Thyroid gland (tissue), 4 donors: ENCODE measurements around the gene CA12. TPM values are rescaled to one million over a fixed set of nuclear protein-coding genes. Genes with fewer than 3 reads are reported as not detected.

Source experiments
- DNase-seq, 2 donors: peaks; one replicate each; pipeline ENCODE4 v3.0.0-alpha.2; 2019
- H3K27ac ChIP-seq, 3 donors: fragments of 200-600 bp; sonication (generic); 1 replicate in 2 of 3; 2 replicates in 1 of 3; pipeline ENCODE4 v1.5.1; 2016 to 2019; ENCODE audit warnings: mild to moderate bottlenecking in 1 of 3, moderate library complexity in 1 of 3
- H3K27me3 ChIP-seq: fragments of 200-600 bp; sonication (generic); one replicate; pipeline ENCODE4 v1.5.1; 2019
- H3K36me3 ChIP-seq, 2 donors: fragments of 200-600 bp; sonication (generic); one replicate each; pipeline ENCODE4 v1.5.1; 2016 to 2019
- H3K4me1 ChIP-seq, 2 donors: fragments of 200-600 bp; sonication (generic); one replicate each; pipeline ENCODE4 v1.5.1; 2017 to 2019
- H3K4me3 ChIP-seq, 3 donors: fragments of 200-600 bp; sonication (generic); replicated peaks in 1 of 3; 1 replicate in 2 of 3; 2 replicates in 1 of 3; pipeline ENCODE4 v1.5.1; 2016; ENCODE audit warnings: mild to moderate bottlenecking in 1 of 3
- H3K9me3 ChIP-seq: fragments of 200-600 bp; sonication (generic); one replicate; pipeline ENCODE4 v1.5.1; 2017
- CTCF ChIP-seq, 6 experiments: fragments of 200-600 bp in 3 of 6; fragments of 450-650 bp in 3 of 6; sonication (generic) in 3 of 6; IDR thresholded peaks; one replicate each; pipeline ENCODE4 v1.5.1; 2016 to 2019; ENCODE audit warnings: antibody characterized with exemption in 6 of 6, mild to moderate bottlenecking in 2 of 6, inconsistent platforms in 1 of 6, moderate library complexity in 1 of 6
- POLR2A ChIP-seq, 2 donors: fragments of 450-650 bp; IDR thresholded peaks; one replicate each; pipeline ENCODE4 v1.6.1; 2017; ENCODE audit warnings: antibody characterized with exemption in 2 of 2, mild to moderate bottlenecking in 2 of 2, moderate library complexity in 1 of 2
- WGBS, 2 donors: methylation state at CpG; one replicate each; pipeline ENCODE4 v1.1.5; 2017; 5-methylcytosine and 5-hydroxymethylcytosine counted together
- intact Hi-C: fragments of 100-400 bp; cut with DNase I; formaldehyde crosslinking; loops from one replicate; pipeline ENCODE4 v1.15.1; 2023
- total RNA-seq, 4 donors: library from RNA; depleted of rRNA; stranded (reverse); fragments of >200 nt; gene quantifications; one replicate each; pipeline ENCODE4 v1.2.3, GENCODE V29; 2016

The CA12 gene
- total RNA-seq, 4 donors from 2014 or later, result 0.33 to 21.9 (median 4.3) TPM

DNA sequence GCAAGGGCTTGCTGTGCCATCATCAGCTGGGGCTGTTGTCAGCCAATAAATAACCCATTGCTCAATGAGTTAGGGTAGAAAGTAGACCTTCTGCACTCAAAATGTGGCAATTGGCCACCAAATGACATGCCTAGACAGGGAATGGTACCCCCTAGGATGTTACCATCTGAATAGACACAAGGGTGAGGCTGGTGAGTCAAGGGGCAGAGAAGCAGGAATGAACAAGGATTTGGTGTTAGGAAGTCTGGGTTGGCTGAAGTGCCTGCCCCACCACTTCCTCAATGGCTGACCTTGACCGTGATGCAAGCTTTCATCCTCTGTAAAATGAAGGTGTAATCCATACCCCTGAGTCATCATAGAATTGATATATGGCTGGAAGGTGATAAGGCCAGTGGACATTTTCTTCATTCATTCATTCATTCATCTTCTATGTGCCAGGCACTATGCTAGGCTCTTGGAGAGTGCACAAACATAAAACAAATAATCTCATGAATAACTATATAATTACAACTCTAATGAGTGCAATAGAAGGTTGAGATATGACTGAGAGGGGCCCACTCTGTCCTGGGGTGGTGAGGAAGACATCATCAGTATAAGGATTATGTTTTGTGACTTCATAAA is 4.4 kb upstream of the CA12 start:
- intact Hi-C loops, result no loop called here
- Histone ChIP-seq H3K4me1 (peaks cover 10 to 43% of the 10 kb centered on the region in 2 donors), H3K36me3 (no peaks in the 10 kb centered on the region), H3K27ac (no peak overlapping the region), H3K9me3 (no peaks in the 10 kb centered on the region), H3K4me3 (no peak overlapping the region), H3K27me3 (no peaks in the 10 kb centered on the region)
- 85 to 93% methylated on average over 1 of the region's 1 CpG for WGBS, 2 donors
- no peak for DNase-seq
- no peak for TF ChIP-seq CTCF (IDR thresholded peaks at IDR 0.05)
- TF ChIP-seq POLR2A (IDR thresholded peaks at IDR 0.05), result no peak

DNA sequence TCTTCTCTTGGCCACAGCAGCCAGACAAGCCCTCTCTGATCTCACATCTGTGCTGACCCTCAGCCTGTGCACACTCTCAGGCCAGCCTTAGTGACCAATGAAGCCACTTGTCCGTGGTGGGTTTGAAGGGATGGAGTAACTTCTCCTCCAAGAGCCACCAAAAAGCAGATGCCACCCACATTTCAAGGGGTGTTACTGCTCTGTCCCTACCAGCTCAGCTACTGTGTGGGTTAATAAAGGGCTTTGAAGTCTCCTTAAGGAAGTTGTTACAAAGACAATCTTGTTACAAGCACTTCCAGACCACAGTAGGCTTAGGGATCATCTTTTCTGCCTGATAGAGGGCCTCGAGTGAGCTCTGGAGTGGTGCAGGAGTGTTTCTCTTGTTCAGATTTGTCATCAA is 3.3 kb upstream of the CA12 start:
- Histone ChIP-seq H3K36me3 (no peaks in the 10 kb centered on the region), H3K27me3 (no peaks in the 10 kb centered on the region), H3K4me1 (peaks cover 5 to 43% of the 10 kb centered on the region in 2 donors), H3K9me3 (no peaks in the 10 kb centered on the region), H3K27ac (no peak overlapping the region), H3K4me3 (no peak overlapping the region)
- WGBS, 2 donors, result 40 to 66% methylated on average over 1 to 2 of the region's 2 CpGs
- DNase-seq, result no peak
- intact Hi-C loops, result no loop called here
- TF ChIP-seq CTCF (IDR thresholded peaks at IDR 0.05) (no peak), POLR2A (IDR thresholded peaks at IDR 0.05) (no peak)

DNA sequence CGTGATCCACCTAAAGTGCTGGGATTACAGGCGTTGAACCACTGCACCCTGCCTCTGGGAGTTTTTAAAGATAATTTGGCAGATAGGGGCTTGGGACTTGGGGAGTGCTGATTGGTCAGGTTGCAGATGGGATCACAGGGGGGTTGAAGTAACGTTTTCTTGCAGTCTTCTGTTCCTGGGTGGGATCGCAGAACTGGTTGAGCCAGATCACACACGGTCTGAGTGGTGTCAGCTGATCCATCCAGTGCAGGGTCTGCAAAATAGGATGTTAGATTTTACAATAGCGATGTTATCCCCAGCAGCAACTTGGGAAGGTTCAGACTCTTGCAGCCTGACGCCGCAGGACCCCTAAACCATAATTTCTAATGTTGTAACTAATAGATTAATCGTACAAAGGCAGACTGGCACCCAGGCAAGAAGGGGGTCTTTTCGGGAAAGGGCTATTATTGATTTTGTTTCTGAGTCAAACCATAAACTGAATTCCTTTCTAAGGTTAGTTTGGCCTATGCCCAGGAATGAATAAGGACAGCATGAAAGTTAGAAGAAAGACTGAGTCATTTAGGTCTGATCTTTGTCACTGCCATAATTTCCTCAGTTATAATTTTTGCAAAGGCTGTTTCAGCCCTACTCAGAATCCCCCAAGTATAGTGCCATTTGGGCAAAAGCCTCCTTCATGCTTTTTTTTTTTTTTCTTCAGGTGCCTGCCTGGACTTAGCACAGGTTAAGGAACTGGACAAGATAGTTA is 1.5 kb upstream of the CA12 start:
- 87 to 88% methylated on average over 10 of the region's 10 CpGs for WGBS, 2 donors
- TF ChIP-seq CTCF (IDR thresholded peaks at IDR 0.05), result no peak
- no peak for TF ChIP-seq POLR2A (IDR thresholded peaks at IDR 0.05)
- Histone ChIP-seq H3K4me3 (no peak overlapping the region), H3K4me1 (peaks cover 5 to 31% of the 10 kb centered on the region in 2 donors), H3K36me3 (no peaks in the 10 kb centered on the region), H3K27me3 (no peaks in the 10 kb centered on the region), H3K9me3 (no peaks in the 10 kb centered on the region), H3K27ac (no peak overlapping the region)
- no peak for DNase-seq
- intact Hi-C loops, result no loop called here

DNA sequence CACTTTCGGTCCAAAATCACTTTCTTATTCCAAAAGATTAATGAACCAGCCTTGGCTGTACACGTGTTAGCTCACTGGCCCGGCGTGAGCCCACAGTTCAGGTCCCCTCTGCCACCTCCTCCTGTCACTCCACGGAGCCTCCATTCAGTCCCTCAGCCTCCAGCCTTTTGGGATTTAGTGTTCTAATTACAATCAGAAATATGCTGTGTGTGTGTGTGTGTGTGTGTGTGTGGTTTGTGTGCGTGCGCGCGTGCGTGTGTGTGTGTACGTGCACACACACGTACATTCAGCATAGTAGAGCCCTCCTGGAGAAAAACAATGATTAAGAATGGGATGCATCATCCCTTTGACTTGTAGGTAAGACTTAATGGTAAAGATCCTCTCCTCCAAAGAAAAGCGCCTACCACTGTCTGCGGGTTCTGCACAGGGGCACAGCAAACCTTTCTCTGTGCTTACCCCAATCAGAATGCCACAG is 801 bp downstream of the CA12 start:
- no peaks in the 10 kb centered on the region for H3K9me3 ChIP-seq
- H3K4me3 ChIP-seq, result peak overlapping the region in 1 of 3 donors; percentile 6
- H3K4me1 ChIP-seq, result peaks cover 6 to 29% of the 10 kb centered on the region in 2 donors
- no peaks in the 10 kb centered on the region for H3K27me3 ChIP-seq
- no peaks in the 10 kb centered on the region for H3K36me3 ChIP-seq
- 38 to 84% methylated on average over 14 of the region's 14 CpGs for WGBS, 2 donors
- peak in 1 of 2 donors; percentile 41 for DNase-seq
- intact Hi-C loops, result no loop called here
- H3K27ac ChIP-seq, result no peak overlapping the region
- TF ChIP-seq POLR2A (IDR thresholded peaks at IDR 0.05) (no peak), CTCF (IDR thresholded peaks at IDR 0.05) (no peak)
